GM19328 (cell line): ENCODE data around the gene SLC35B3.
"Not testable (repeated sequence)": the region's sequence is repeated elsewhere in the genome, so short reads cannot be mapped to it uniquely, and the experiment has no call there.

Experiments used
- ATAC-seq: cut with Tn5 transposase; IDR thresholded peaks from one replicate; pipeline ENCODE4 v1.9.1; 2021; ENCODE audit warnings: mild to moderate bottlenecking, moderate library complexity; ENCODE audit not compliant: unreplicated experiment

SLC35B3 gene

DNA sequence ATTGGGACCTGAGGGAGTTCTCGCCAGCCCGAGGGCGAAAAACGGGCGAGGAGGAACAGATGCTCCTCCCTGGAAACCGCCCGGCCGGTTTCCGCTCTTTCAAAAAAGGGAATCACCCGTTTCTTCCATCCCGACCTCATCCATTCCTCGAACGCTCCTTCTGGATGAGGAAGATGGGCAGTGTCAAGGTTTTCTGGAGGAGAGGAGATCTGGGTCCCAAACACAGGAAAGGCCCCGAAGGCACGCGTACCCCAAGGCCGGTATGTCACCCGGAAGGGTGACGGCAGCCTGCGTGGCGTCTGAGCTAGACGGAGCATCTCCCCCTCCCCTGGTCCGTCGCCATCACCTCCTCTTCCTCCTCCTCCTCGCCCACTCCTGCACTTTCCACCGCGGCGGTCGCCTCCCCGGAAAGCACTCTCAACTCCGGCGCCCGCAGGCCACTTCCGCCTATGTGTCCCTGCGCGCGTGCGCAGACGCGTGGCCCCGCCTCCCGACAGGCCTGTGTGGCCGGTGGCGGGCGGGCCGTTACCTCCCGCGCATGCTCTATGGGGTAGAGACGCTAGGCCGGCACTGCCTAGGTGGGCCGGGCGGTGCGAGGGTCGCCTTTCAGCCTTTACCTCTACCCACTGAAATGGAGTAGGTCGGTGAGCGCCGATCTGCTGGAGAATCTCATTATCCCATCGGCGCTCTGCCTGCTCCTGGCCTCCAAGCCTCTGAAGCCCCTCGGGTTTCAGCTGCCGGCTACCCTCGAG lies at the start of gene SLC35B3:
Gene SLC35B3, minus strand, starts transcription at position 453 of the 752 bp plus-strand sequence.
- peak; percentile 97 for ATAC-seq

- ATAC-seq = no peak
Measured at GRCh38 chr6:8483650-8484049, 48.3 kb upstream of the SLC35B3 start.

GRCh38 chr6:8481727-8482126 lies 46.4 kb upstream of the SLC35B3 start:
- ATAC-seq = no peak

GRCh38 chr6:8478418-8478817 lies 43.1 kb upstream of the SLC35B3 start:
- no peak for ATAC-seq

GRCh38 chr6:8476656-8477055 lies 41.3 kb upstream of the SLC35B3 start:
- no peak for ATAC-seq

DNA sequence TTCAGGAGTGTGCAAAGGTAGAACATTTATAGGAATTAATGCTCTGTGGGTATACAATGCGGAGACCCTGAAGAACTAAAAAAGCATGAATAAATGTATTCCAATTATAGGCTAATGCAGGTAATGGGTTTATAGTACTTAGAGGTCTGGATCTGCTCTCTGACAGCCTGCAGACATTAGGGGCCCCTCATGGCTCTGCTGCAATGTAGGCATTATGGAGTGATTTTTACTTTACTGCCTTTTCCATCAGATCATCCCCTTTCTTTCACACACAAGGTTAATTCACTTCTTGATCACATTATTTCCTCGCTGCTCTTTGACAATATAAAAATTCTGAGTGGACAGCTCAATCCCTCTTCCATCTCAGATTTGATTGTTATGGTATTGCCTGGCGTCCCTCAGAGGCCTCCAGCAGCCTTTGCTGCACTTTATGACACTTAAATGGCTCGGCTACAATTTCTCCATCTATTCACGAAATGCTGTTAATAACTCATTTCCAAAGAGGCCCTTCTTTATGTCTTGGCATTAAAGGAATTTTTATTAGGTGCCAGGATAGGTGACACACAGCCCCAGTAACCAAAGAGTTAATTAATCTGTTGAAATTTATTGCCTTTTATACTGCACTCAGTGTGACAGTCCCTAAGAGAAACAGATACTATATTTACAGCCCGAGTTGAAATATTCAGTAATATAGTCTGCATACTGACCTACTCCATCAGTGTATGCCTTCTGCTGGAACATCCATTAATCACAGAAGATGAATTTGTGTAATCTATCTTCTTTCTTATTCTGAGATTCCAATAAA lies 33.4 kb upstream of the SLC35B3 start:
- no peak for ATAC-seq

- ATAC-seq = no peak
Measured at GRCh38 chr6:8462694-8463093, 27.3 kb upstream of the SLC35B3 start.

DNA sequence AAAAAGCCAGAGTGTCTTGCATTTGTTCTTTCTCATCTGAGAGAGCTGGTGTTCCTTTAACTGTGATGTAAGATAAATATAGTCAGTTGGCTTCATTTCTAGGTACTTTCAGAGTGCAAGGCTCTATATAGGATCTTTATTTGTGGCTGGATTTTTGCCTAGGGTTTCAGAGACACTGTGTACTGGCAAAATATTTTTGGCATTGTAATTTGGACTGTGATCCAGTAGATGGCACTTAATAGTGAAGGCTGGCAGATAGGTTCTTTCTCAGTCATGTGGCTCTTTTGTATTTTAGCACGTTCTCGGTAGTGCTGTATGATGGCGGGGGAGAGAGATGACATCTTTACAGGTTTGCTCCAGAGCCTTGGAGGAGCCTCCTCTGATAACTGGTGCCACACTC lies 26.8 kb upstream of the SLC35B3 start:
- ATAC-seq = no peak

DNA sequence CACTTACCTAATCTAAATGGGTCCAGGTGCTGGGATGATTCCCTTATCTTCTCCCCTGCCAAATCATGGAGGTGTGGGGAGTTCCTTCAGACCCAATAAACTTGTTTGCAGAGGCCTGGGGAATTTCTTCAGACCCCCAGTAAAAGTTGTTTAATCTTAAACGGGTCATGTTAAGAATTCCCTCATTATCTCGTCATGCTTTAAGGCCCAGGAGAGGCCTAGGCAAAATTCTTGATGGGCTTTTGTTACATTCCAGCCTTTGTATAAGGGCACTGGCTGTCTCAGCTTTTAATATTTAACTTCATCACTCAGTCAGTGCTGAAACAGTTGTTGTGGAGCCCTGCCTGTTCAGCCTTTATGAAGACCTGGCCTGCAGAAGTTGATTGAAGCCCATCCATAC lies 11.0 kb upstream of the SLC35B3 start:
- no peak for ATAC-seq

DNA sequence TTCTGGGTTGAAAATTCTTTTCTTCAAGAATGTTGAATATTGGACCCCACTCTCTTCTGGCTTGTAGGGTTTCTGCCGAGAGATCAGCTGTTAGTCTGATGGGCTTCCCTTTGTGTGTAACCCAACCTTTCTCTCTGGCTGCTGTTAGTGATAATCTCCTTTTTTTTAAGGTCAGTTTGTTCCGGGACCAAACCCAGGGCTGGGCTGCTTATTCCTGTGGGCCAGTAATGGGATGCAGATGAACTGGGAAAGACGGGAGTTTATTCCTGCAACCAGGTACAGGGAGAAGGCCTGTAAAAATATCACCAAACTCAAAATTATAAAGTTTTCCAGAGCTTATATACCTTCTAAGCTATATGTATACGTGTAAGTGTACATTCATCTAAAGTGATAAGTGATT lies 10.6 kb upstream of the SLC35B3 start:
- ATAC-seq = not testable (repeated sequence)

- ATAC-seq = no peak
Measured at GRCh38 chr6:8442150-8442549, 6.8 kb upstream of the SLC35B3 start.

DNA sequence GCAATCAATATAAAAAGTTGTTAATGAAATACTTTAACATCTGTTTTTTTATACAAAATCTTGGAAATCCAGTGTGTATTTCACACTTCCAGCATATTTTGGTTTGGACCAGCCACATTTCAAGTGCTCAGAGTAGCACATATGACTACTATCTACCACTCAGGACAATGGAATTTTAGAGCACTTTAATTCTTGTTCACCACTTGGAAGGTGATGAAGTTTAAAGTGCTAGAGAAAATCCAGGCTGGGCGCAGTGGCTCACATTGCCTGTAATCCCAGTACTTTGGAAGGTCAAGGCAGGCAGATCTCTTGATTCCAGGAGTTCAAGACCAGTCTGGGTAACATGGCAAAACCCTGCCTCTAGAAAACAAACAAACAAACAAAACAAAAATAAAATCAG lies 6.1 kb upstream of the SLC35B3 start:
- no peak for ATAC-seq

DNA sequence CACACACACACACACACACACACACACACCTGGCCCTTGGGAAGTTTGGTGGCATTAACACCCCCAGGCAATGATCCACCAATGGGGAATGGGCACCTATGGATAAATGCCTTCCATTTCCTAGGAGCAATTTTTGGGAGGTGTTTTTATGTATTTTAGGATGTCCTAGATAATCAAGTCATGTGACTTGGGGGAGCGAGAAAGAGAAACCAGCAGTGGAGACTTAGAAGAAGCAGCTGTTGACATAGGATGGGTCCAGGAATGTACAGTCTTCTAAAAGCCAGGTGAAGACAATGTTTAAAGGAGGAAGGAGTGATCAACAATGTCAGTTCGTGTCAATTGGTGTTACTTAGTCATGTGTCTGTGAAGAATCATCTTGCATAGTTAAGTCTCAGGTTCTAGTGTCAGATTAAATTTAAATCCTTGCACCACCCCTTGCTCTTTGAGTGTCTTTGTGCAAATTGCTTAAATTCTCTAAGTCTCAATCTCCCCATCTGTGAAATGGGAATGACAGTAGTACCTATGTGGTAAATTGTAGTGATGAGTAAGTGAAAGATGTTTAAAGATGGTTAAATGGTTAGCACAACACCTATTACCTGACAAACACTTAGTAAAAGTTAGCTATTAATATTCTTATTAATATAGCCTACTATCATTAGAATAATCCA lies 4.4 kb upstream of the SLC35B3 start:
- ATAC-seq = no peak

- no peak for ATAC-seq
Measured at GRCh38 chr6:8437813-8438212, 2.5 kb upstream of the SLC35B3 start.

DNA sequence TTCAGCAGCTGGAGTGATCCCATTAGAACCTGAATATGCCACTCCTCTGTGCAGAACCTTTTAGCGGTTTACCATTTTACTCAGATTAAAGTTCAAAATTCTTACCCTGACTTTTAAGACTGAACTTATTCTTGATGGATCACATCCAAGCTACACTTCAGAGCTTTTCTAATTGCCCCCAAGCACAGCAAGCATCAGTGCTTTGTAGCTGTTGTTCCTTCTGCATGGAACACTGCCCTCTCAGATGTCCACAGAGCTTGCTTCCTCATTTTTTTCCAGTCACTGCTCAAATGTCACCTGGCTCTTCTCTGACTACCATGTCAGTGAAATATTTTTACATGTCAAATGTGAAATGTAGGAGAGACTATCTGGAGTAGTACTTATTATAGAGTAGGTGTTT lies 1.6 kb upstream of the SLC35B3 start:
- ATAC-seq = no peak

DNA sequence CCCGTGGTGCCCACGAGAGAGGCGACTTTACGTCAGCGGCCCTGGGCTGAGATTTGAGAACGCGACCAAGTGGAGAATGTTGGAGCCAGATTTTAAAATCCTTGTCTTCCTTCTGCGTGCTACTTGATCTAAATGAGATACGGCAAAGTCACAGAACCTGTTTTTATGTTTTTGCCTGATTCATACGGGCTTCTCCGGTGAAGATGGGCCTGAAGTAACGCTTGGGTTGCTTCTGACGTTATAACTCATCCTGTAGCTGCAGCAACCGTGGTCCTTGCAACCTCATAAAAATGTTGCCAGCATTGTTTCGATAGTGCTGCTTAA lies 462 bp upstream of the SLC35B3 start:
- ATAC-seq = no peak

DNA sequence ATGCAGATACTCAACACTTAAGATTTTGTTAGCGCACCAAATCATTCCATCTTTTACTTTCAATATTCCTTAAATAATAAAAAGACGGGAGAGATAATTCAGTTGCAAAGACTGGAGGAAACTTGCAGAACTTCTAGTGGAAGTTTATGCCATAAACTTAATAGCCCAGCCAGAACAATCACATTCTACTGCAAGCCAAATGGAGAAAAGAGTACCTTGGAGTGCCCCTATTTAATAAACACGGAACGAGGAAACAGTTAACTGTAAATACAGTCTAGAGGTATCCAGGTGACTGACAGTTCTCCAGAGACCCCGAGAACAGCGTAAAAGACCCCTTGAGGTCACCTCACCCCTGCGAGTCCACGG lies 635 bp downstream of the SLC35B3 start:
- peak; percentile 9 for ATAC-seq

DNA sequence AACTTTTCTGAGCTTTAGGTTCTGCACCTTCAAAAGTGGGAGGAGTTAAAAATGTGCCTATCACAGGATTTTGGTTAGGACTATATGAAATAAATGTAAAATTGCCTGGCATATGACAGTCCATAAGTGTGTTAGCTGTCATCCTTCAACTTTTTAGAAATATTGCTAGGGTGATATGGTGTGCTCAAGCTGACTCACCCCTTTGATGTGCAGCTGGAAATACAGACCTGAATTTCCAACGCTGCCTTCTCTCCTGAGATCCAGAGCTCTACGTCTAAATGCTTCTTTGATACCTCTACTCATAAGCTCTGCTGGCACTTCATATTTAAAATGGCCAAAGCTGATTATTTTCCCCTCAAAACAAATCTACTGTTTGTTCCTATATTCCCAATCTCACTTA lies 2.7 kb downstream of the SLC35B3 start:
- ATAC-seq = no peak

- no peak for ATAC-seq
Measured at GRCh38 chr6:8429821-8430220, 5.5 kb downstream of the SLC35B3 start.

GRCh38 chr6:8426544-8426943 lies 8.8 kb downstream of the SLC35B3 start:
- not testable (repeated sequence) for ATAC-seq

DNA sequence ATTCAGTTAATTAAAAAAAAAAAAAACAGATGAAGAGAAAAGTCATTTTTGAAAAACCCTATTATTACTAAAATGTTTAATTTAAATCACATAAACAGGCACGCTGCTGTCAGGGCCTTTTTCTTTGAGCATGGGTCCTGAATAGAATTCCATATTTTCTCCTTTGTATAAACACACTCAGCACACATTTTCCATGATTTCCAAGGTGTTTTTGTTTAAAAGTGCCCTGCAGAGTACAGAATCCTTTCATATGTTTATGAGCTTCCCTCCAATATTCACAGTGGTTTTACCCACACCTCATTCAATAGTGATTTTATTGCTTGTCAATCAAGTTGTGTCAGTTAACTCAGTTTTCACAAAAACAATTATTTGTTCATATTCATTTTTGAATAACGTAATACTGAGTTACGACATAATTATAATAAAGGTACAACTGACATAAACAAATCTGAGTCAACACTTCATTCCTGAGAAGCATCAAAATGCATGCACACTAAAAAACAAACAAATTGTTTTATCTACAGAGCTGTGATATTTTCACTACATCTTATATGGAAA lies 15.2 kb downstream of the SLC35B3 start:
- no peak for ATAC-seq

GRCh38 chr6:8415913-8416312 lies 19.4 kb downstream of the SLC35B3 start:
- ATAC-seq = no peak
